Measurements from ENCODE around the gene KLHL35.
A peak's percentile ranks its signal among the peaks of the same experiment; 100 is the strongest.

Gene KLHL35

GRCh38 chr11:75474878-75475766 is 42.1 kb upstream of the KLHL35 start:
- H3K4me2 ChIP-seq (ENCODE audit: low read depth, low read length, poor library complexity, severe bottlenecking), result no peak overlapping the region
- H2AFZ ChIP-seq (ENCODE audit: low read depth, low read length, severe bottlenecking), result peak overlapping the region; percentile 69
- no peak overlapping the region for H3K4me3 ChIP-seq (ENCODE audit: insufficient read depth, low read length, poor library complexity, severe bottlenecking)
- no peaks in the 10 kb centered on the region for H3K27me3 ChIP-seq (ENCODE audit: low read length)
- H3K9ac ChIP-seq (ENCODE audit: low read length), result no peak overlapping the region
- H3K9me3 ChIP-seq (ENCODE audit: insufficient read depth, low read length), result no peaks in the 10 kb centered on the region
- no peaks in the 10 kb centered on the region for H3K79me2 ChIP-seq (ENCODE audit: insufficient read depth, low read length)
- H3K36me3 ChIP-seq (ENCODE audit: low read length), result no peaks in the 10 kb centered on the region
- H3K27ac ChIP-seq (ENCODE audit: low read depth, low read length), result no peak overlapping the region
- no peaks in the 10 kb centered on the region for H3K9me2 ChIP-seq (replicated peaks; ENCODE audit: insufficient read depth, low read length)
- no peaks in the 10 kb centered on the region for H3F3A ChIP-seq (ENCODE audit: insufficient read depth)
- no peak for TF ChIP-seq CTCF (IDR thresholded peaks at IDR 0.05; ENCODE audit: insufficient read depth, low read length, poor library complexity, severe bottlenecking)
- no peak for TF ChIP-seq EZH2phosphoT487 (conservative IDR thresholded peaks at IDR 0.05; ENCODE audit: low read length)
- no peaks in the 10 kb centered on the region for H4K20me1 ChIP-seq (ENCODE audit: low read depth, low read length)

- Histone ChIP-seq H3K27me3 (ENCODE audit: low read length) (no peaks in the 10 kb centered on the region), H2AFZ (ENCODE audit: low read depth, low read length, severe bottlenecking) (no peak overlapping the region), H3F3A (ENCODE audit: insufficient read depth) (no peaks in the 10 kb centered on the region), H3K9me2 (replicated peaks; ENCODE audit: insufficient read depth, low read length) (no peaks in the 10 kb centered on the region), H3K4me2 (ENCODE audit: low read depth, low read length, poor library complexity, severe bottlenecking) (no peak overlapping the region), H4K20me1 (ENCODE audit: low read depth, low read length) (no peaks in the 10 kb centered on the region), H3K9ac (ENCODE audit: low read length) (no peak overlapping the region), H3K4me3 (ENCODE audit: insufficient read depth, low read length, poor library complexity, severe bottlenecking) (no peak overlapping the region), H3K9me3 (ENCODE audit: insufficient read depth, low read length) (no peaks in the 10 kb centered on the region), H3K36me3 (ENCODE audit: low read length) (no peaks in the 10 kb centered on the region), H3K27ac (ENCODE audit: low read depth, low read length) (no peak overlapping the region), H3K79me2 (ENCODE audit: insufficient read depth, low read length) (no peaks in the 10 kb centered on the region)
- TF ChIP-seq EZH2phosphoT487 (conservative IDR thresholded peaks at IDR 0.05; ENCODE audit: low read length), result no peak
- TF ChIP-seq CTCF (IDR thresholded peaks at IDR 0.05; ENCODE audit: insufficient read depth, low read length, poor library complexity, severe bottlenecking), result no peak
Observed at GRCh38 chr11:75474240-75474639, 41.2 kb upstream of the KLHL35 start.

GRCh38 chr11:75473684-75474083 is 40.7 kb upstream of the KLHL35 start:
- Histone ChIP-seq H3K27ac (ENCODE audit: low read depth, low read length) (no peak overlapping the region), H3K9me2 (replicated peaks; ENCODE audit: insufficient read depth, low read length) (no peaks in the 10 kb centered on the region), H2AFZ (ENCODE audit: low read depth, low read length, severe bottlenecking) (no peak overlapping the region), H3K9me3 (ENCODE audit: insufficient read depth, low read length) (no peaks in the 10 kb centered on the region), H3K36me3 (ENCODE audit: low read length) (no peaks in the 10 kb centered on the region), H3K27me3 (ENCODE audit: low read length) (no peaks in the 10 kb centered on the region), H3K9ac (ENCODE audit: low read length) (no peak overlapping the region), H3K4me3 (ENCODE audit: insufficient read depth, low read length, poor library complexity, severe bottlenecking) (no peak overlapping the region), H3K79me2 (ENCODE audit: insufficient read depth, low read length) (no peaks in the 10 kb centered on the region), H3K4me2 (ENCODE audit: low read depth, low read length, poor library complexity, severe bottlenecking) (no peak overlapping the region), H3F3A (ENCODE audit: insufficient read depth) (no peaks in the 10 kb centered on the region), H4K20me1 (ENCODE audit: low read depth, low read length) (no peaks in the 10 kb centered on the region)
- TF ChIP-seq CTCF (IDR thresholded peaks at IDR 0.05; ENCODE audit: insufficient read depth, low read length, poor library complexity, severe bottlenecking) (no peak), EZH2phosphoT487 (conservative IDR thresholded peaks at IDR 0.05; ENCODE audit: low read length) (no peak)

All from SU-DHL-6 (cell line).